ENCODE data around the gene FAM13C. TPM values are rescaled to one million over a fixed set of nuclear protein-coding genes. Genes with fewer than 3 reads are reported as not detected.

FAM13C gene
- total RNA-seq, 1 donor: not detected

- H3K27me3 ChIP-seq (ENCODE audit: insufficient read depth, low read length): no peaks in the 10 kb centered on the region
- H3K4me1 ChIP-seq (ENCODE audit: insufficient read depth, low read length): no peaks in the 10 kb centered on the region
- H3K9me3 ChIP-seq (ENCODE audit: low read depth, low read length): no peaks in the 10 kb centered on the region
- H3K4me3 ChIP-seq (ENCODE audit: low read length): no peak overlapping the region
Observed at GRCh38 chr10:59314268-59314667, 48.1 kb downstream of the FAM13C start.

- Histone ChIP-seq H3K9me3 (ENCODE audit: low read depth, low read length) (no peaks in the 10 kb centered on the region), H3K4me1 (ENCODE audit: insufficient read depth, low read length) (no peaks in the 10 kb centered on the region), H3K27me3 (ENCODE audit: insufficient read depth, low read length) (no peaks in the 10 kb centered on the region), H3K4me3 (ENCODE audit: low read length) (no peak overlapping the region)
Observed at GRCh38 chr10:59312247-59312646, 50.1 kb downstream of the FAM13C start.

GRCh38 chr10:59311025-59311424 lies 51.3 kb downstream of the FAM13C start:
- H3K4me1 ChIP-seq (ENCODE audit: insufficient read depth, low read length): no peaks in the 10 kb centered on the region
- no peaks in the 10 kb centered on the region for H3K9me3 ChIP-seq (ENCODE audit: low read depth, low read length)
- H3K4me3 ChIP-seq (ENCODE audit: low read length): no peak overlapping the region
- no peaks in the 10 kb centered on the region for H3K27me3 ChIP-seq (ENCODE audit: insufficient read depth, low read length)

GRCh38 chr10:59310324-59310914 lies 51.9 kb downstream of the FAM13C start:
- no peaks in the 10 kb centered on the region for H3K4me1 ChIP-seq (ENCODE audit: insufficient read depth, low read length)
- no peaks in the 10 kb centered on the region for H3K27me3 ChIP-seq (ENCODE audit: insufficient read depth, low read length)
- H3K9me3 ChIP-seq (ENCODE audit: low read depth, low read length): no peaks in the 10 kb centered on the region
- H3K4me3 ChIP-seq (ENCODE audit: low read length): no peak overlapping the region

GRCh38 chr10:59304521-59305097 lies 57.7 kb downstream of the FAM13C start:
- H3K27me3 ChIP-seq (ENCODE audit: insufficient read depth, low read length): no peaks in the 10 kb centered on the region
- no peaks in the 10 kb centered on the region for H3K9me3 ChIP-seq (ENCODE audit: low read depth, low read length)
- H3K4me3 ChIP-seq (ENCODE audit: low read length): no peak overlapping the region
- no peaks in the 10 kb centered on the region for H3K4me1 ChIP-seq (ENCODE audit: insufficient read depth, low read length)

GRCh38 chr10:59303018-59303417 lies 59.3 kb downstream of the FAM13C start:
- Histone ChIP-seq H3K4me1 (ENCODE audit: insufficient read depth, low read length) (no peaks in the 10 kb centered on the region), H3K27me3 (ENCODE audit: insufficient read depth, low read length) (no peaks in the 10 kb centered on the region), H3K4me3 (ENCODE audit: low read length) (no peak overlapping the region), H3K9me3 (ENCODE audit: low read depth, low read length) (no peaks in the 10 kb centered on the region)

- Histone ChIP-seq H3K27me3 (ENCODE audit: insufficient read depth, low read length) (no peaks in the 10 kb centered on the region), H3K4me3 (ENCODE audit: low read length) (no peak overlapping the region)
Observed at GRCh38 chr10:59302381-59302780, 60.0 kb downstream of the FAM13C start.

GRCh38 chr10:59301067-59301754 lies 61.1 kb downstream of the FAM13C start:
- Histone ChIP-seq H3K27me3 (ENCODE audit: insufficient read depth, low read length) (no peaks in the 10 kb centered on the region), H3K4me1 (ENCODE audit: insufficient read depth, low read length) (no peaks in the 10 kb centered on the region), H3K9me3 (ENCODE audit: low read depth, low read length) (no peaks in the 10 kb centered on the region), H3K4me3 (ENCODE audit: low read length) (no peak overlapping the region)

More at GRCh38 chr10:59302381-59302780, 60.0 kb downstream of the FAM13C start:
- no peaks in the 10 kb centered on the region for H3K9me3 ChIP-seq (ENCODE audit: low read depth, low read length)
- H3K4me1 ChIP-seq (ENCODE audit: insufficient read depth, low read length): no peaks in the 10 kb centered on the region

- Histone ChIP-seq H3K4me3 (ENCODE audit: low read length) (no peak overlapping the region), H3K9me3 (ENCODE audit: low read depth, low read length) (no peaks in the 10 kb centered on the region), H3K4me1 (ENCODE audit: insufficient read depth, low read length) (no peaks in the 10 kb centered on the region), H3K27me3 (ENCODE audit: insufficient read depth, low read length) (no peaks in the 10 kb centered on the region)
Observed at GRCh38 chr10:59300386-59300785, 62.0 kb downstream of the FAM13C start.

GRCh38 chr10:59299933-59300332 lies 62.4 kb downstream of the FAM13C start:
- no peaks in the 10 kb centered on the region for H3K9me3 ChIP-seq (ENCODE audit: low read depth, low read length)
- H3K4me3 ChIP-seq (ENCODE audit: low read length): no peak overlapping the region
- H3K4me1 ChIP-seq (ENCODE audit: insufficient read depth, low read length): no peaks in the 10 kb centered on the region
- no peaks in the 10 kb centered on the region for H3K27me3 ChIP-seq (ENCODE audit: insufficient read depth, low read length)

- no peaks in the 10 kb centered on the region for H3K4me1 ChIP-seq (ENCODE audit: insufficient read depth, low read length)
- no peaks in the 10 kb centered on the region for H3K9me3 ChIP-seq (ENCODE audit: low read depth, low read length)
- H3K27me3 ChIP-seq (ENCODE audit: insufficient read depth, low read length): no peaks in the 10 kb centered on the region
- H3K4me3 ChIP-seq (ENCODE audit: low read length): no peak overlapping the region
Observed at GRCh38 chr10:59290448-59290847, 71.9 kb downstream of the FAM13C start.

- no peaks in the 10 kb centered on the region for H3K4me1 ChIP-seq (ENCODE audit: insufficient read depth, low read length)
- H3K4me3 ChIP-seq (ENCODE audit: low read length): no peak overlapping the region
- H3K27me3 ChIP-seq (ENCODE audit: insufficient read depth, low read length): no peaks in the 10 kb centered on the region
- H3K9me3 ChIP-seq (ENCODE audit: low read depth, low read length): no peaks in the 10 kb centered on the region
Observed at GRCh38 chr10:59289853-59290252, 72.5 kb downstream of the FAM13C start.

GRCh38 chr10:59287587-59288255 lies 74.6 kb downstream of the FAM13C start:
- Histone ChIP-seq H3K4me1 (ENCODE audit: insufficient read depth, low read length) (no peaks in the 10 kb centered on the region), H3K4me3 (ENCODE audit: low read length) (no peak overlapping the region), H3K27me3 (ENCODE audit: insufficient read depth, low read length) (no peaks in the 10 kb centered on the region), H3K9me3 (ENCODE audit: low read depth, low read length) (no peaks in the 10 kb centered on the region)

- H3K9me3 ChIP-seq (ENCODE audit: low read depth, low read length): no peaks in the 10 kb centered on the region
- no peaks in the 10 kb centered on the region for H3K4me1 ChIP-seq (ENCODE audit: insufficient read depth, low read length)
- H3K27me3 ChIP-seq (ENCODE audit: insufficient read depth, low read length): no peaks in the 10 kb centered on the region
- H3K4me3 ChIP-seq (ENCODE audit: low read length): no peak overlapping the region
Observed at GRCh38 chr10:59285848-59286247, 76.5 kb downstream of the FAM13C start.

GRCh38 chr10:59285073-59285472 lies 77.3 kb downstream of the FAM13C start:
- Histone ChIP-seq H3K9me3 (ENCODE audit: low read depth, low read length) (no peaks in the 10 kb centered on the region), H3K4me3 (ENCODE audit: low read length) (no peak overlapping the region), H3K4me1 (ENCODE audit: insufficient read depth, low read length) (no peaks in the 10 kb centered on the region), H3K27me3 (ENCODE audit: insufficient read depth, low read length) (no peaks in the 10 kb centered on the region)

Data from mononuclear cell (primary cell).